Endothelial cell (in vitro differentiated cells): ENCODE measurements around the gene CDK16. TPM values are rescaled to one million over a fixed set of nuclear protein-coding genes. Genes with fewer than 3 reads are reported as not detected.

ENCODE experiments used
- DNase-seq: peaks from one replicate; pipeline ENCODE4 v3.0.0; 2021; ENCODE audit warnings: low spot score
- H3K27ac Mint-ChIP-seq: one replicate; pipeline ENCODE4 v1.8.0; 2021; ENCODE audit warnings: mixed read lengths, inconsistent platforms; ENCODE audit not compliant: unreplicated experiment
- H3K27me3 Mint-ChIP-seq: one replicate; pipeline ENCODE4 v1.8.0; 2021; ENCODE audit warnings: mild to moderate bottlenecking, moderate library complexity, mixed read lengths, inconsistent platforms; ENCODE audit not compliant: unreplicated experiment
- H3K36me3 Mint-ChIP-seq: one replicate; pipeline ENCODE4 v1.8.0; 2021; ENCODE audit warnings: mild to moderate bottlenecking, low read depth, mixed read lengths, inconsistent platforms; ENCODE audit not compliant: unreplicated experiment
- H3K4me1 Mint-ChIP-seq: one replicate; pipeline ENCODE4 v1.8.0; 2021; ENCODE audit warnings: mild to moderate bottlenecking, mixed read lengths, inconsistent platforms; ENCODE audit not compliant: unreplicated experiment
- H3K4me3 Mint-ChIP-seq: one replicate; pipeline ENCODE4 v1.8.0; 2021; ENCODE audit warnings: mild to moderate bottlenecking, mixed read lengths, inconsistent platforms; ENCODE audit not compliant: unreplicated experiment
- H3K9me3 Mint-ChIP-seq: one replicate; pipeline ENCODE4 v1.8.0; 2021; ENCODE audit warnings: mixed read lengths, inconsistent platforms; ENCODE audit not compliant: unreplicated experiment
- CTCF ChIP-seq: fragments of 200-600 bp; sonication (generic); IDR thresholded peaks from one replicate; pipeline ENCODE4 v1.5.0; 2021; ENCODE audit warnings: antibody characterized with exemption; ENCODE audit not compliant: unreplicated experiment
- total RNA-seq: library from RNA; stranded (reverse); fragmentation: NEBNext Ultra II Directional; extraction: Animal tissue kit (Norgen Biotek cat#: 25700); gene quantifications from one replicate; pipeline ENCODE4 v1.2.1, GENCODE V29; 2021; ENCODE audit not compliant: unreplicated experiment

Gene CDK16
- total RNA-seq, 1 donor from 2014 or later = 103 TPM

GRCh38 chrX:47226531-47227333, 8.3 kb downstream of the CDK16 start:
- Mint-ChIP-seq H3K9me3 (no peaks in the 10 kb centered on the region), H3K27ac (no peak overlapping the region), H3K4me3 (no peak overlapping the region), H3K4me1 (no peaks in the 10 kb centered on the region), H3K27me3 (peaks cover 2% of the 10 kb centered on the region), H3K36me3 (peaks cover 14% of the 10 kb centered on the region)
- no peak for TF ChIP-seq CTCF
- no peak for DNase-seq

DNA sequence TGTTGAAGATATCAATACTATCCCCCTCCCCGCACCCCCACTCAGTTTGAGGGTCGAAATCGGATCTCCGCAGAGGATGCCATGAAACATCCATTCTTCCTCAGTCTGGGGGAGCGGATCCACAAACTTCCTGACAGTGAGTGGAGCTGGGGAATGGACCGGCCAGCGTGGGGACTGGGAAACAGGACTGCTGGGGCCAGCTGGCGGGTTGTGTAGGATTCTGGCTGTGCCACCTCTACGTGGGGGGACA, 8.8 kb downstream of the CDK16 start:
- H3K4me3 Mint-ChIP-seq = no peak overlapping the region
- peaks cover 14% of the 10 kb centered on the region for H3K36me3 Mint-ChIP-seq
- H3K27me3 Mint-ChIP-seq = peaks cover 2% of the 10 kb centered on the region
- H3K27ac Mint-ChIP-seq = no peak overlapping the region
- DNase-seq = no peak
- no peaks in the 10 kb centered on the region for H3K9me3 Mint-ChIP-seq
- TF ChIP-seq CTCF = no peak
- no peaks in the 10 kb centered on the region for H3K4me1 Mint-ChIP-seq

- no peak for TF ChIP-seq CTCF
- Mint-ChIP-seq H3K27ac (no peak overlapping the region), H3K4me1 (no peaks in the 10 kb centered on the region), H3K4me3 (no peak overlapping the region), H3K9me3 (no peaks in the 10 kb centered on the region), H3K27me3 (peaks cover 4% of the 10 kb centered on the region), H3K36me3 (peaks cover 14% of the 10 kb centered on the region)
- no peak for DNase-seq
These were observed 10.2 kb downstream of the CDK16 start for GRCh38 chrX:47228550-47229270.

GRCh38 chrX:47229427-47229826, 10.9 kb downstream of the CDK16 start:
- H3K27me3 Mint-ChIP-seq = peaks cover 4% of the 10 kb centered on the region
- no peaks in the 10 kb centered on the region for H3K9me3 Mint-ChIP-seq
- H3K36me3 Mint-ChIP-seq = peaks cover 14% of the 10 kb centered on the region
- H3K4me3 Mint-ChIP-seq = no peak overlapping the region
- no peak overlapping the region for H3K27ac Mint-ChIP-seq
- no peak for DNase-seq
- H3K4me1 Mint-ChIP-seq = no peaks in the 10 kb centered on the region
- no peak for TF ChIP-seq CTCF

DNA sequence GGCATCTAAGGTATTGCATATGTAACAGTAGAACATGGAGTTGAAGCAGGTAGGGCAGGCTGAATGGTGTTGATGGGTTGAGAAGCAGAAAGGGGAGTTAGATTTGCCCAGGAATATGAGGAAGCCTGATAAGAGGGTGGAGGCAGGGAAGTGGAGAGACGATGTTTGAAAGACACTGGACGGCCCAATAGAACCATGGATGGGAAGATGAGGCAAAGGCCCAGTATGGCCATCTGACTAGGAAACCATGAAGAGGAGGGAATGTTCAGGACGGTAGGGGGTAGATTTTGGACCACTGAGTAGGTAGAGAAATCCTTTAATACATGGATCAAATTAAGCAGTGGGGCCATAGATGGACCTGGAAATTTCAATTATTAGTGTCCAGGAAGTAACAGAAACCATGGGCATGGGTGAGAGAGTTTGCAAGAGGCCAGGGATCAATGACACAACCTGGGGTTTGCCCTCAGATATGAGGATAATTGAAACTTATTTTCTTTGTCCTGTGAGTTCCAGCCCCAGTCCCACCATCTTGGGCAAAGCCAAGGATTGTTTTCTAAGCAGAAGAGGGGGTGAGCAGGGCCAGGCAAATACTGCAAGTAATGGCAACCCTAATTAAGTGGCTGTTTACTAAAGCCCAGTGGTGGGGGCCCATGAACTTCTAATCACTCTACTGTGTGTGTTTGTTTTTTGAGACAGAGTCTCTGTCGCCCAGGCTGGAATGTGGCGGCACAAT, 11.8 kb downstream of the CDK16 start:
- Mint-ChIP-seq H3K27ac (no peak overlapping the region), H3K9me3 (no peaks in the 10 kb centered on the region)
- no peak for DNase-seq

More for the DNA sequence above, 11.8 kb downstream of the CDK16 start:
- no peak for TF ChIP-seq CTCF
- peaks cover 14% of the 10 kb centered on the region for H3K36me3 Mint-ChIP-seq
- H3K27me3 Mint-ChIP-seq = peaks cover 4% of the 10 kb centered on the region
- H3K4me3 Mint-ChIP-seq = peak overlapping the region; percentile 63
- H3K4me1 Mint-ChIP-seq = peaks cover 2% of the 10 kb centered on the region
